Measurements from ENCODE around the gene SLC2A6.
"Not testable (repeated sequence)": the region's sequence is repeated elsewhere in the genome, so short reads cannot be mapped to it uniquely, and the experiment has no call there.

SLC2A6 gene

GRCh38 chr9:133455936-133456335, 23.0 kb downstream of the SLC2A6 start:
- no peak for DNase-seq (ENCODE audit: low read depth)
- in situ Hi-C loops (cut with HindIII; ENCODE audit: low sequenced_read_pairs), result no loop called here
- no peak overlapping the region for H3K4me3 ChIP-seq (ENCODE audit: low read depth, low read length)
- TF ChIP-seq CTCF (IDR thresholded peaks at IDR 0.05; ENCODE audit: low read depth, low read length, missing control alignments), result no peak

GRCh38 chr9:133454943-133455673, 23.8 kb downstream of the SLC2A6 start:
- no peak for TF ChIP-seq CTCF (IDR thresholded peaks at IDR 0.05; ENCODE audit: low read depth, low read length, missing control alignments)
- DNase-seq (ENCODE audit: low read depth), result no peak
- no peak overlapping the region for H3K4me3 ChIP-seq (ENCODE audit: low read depth, low read length)
- in situ Hi-C loops (cut with HindIII; ENCODE audit: low sequenced_read_pairs), result no loop called here

- in situ Hi-C loops (cut with HindIII; ENCODE audit: low sequenced_read_pairs), result no loop called here
- DNase-seq (ENCODE audit: low read depth), result no peak
- TF ChIP-seq CTCF (IDR thresholded peaks at IDR 0.05; ENCODE audit: low read depth, low read length, missing control alignments), result no peak
- no peak overlapping the region for H3K4me3 ChIP-seq (ENCODE audit: low read depth, low read length)
Observed at GRCh38 chr9:133454325-133454724, 24.6 kb downstream of the SLC2A6 start.

GRCh38 chr9:133453651-133454050, 25.2 kb downstream of the SLC2A6 start:
- in situ Hi-C loops (cut with HindIII; ENCODE audit: low sequenced_read_pairs), result no loop called here
- H3K4me3 ChIP-seq (ENCODE audit: low read depth, low read length), result no peak overlapping the region
- no peak for TF ChIP-seq CTCF (IDR thresholded peaks at IDR 0.05; ENCODE audit: low read depth, low read length, missing control alignments)
- DNase-seq (ENCODE audit: low read depth), result peak; percentile 15

- TF ChIP-seq CTCF (IDR thresholded peaks at IDR 0.05; ENCODE audit: low read depth, low read length, missing control alignments), result no peak
- in situ Hi-C loops (cut with HindIII; ENCODE audit: low sequenced_read_pairs), result no loop called here
- no peak for DNase-seq (ENCODE audit: low read depth)
- H3K4me3 ChIP-seq (ENCODE audit: low read depth, low read length), result no peak overlapping the region
Observed at GRCh38 chr9:133452562-133452961, 26.3 kb downstream of the SLC2A6 start.

GRCh38 chr9:133451865-133452264, 27.0 kb downstream of the SLC2A6 start:
- DNase-seq (ENCODE audit: low read depth); in situ Hi-C loops (cut with HindIII; ENCODE audit: low sequenced_read_pairs): not testable (repeated sequence)

GRCh38 chr9:133449760-133450159, 29.1 kb downstream of the SLC2A6 start:
- no peak for TF ChIP-seq CTCF (IDR thresholded peaks at IDR 0.05; ENCODE audit: low read depth, low read length, missing control alignments)
- no peak for DNase-seq (ENCODE audit: low read depth)
- in situ Hi-C loops (cut with HindIII; ENCODE audit: low sequenced_read_pairs), result no loop called here

More at GRCh38 chr9:133451865-133452264, 27.0 kb downstream of the SLC2A6 start:
- H3K4me3 ChIP-seq (ENCODE audit: low read depth, low read length), result not testable (repeated sequence)

More at GRCh38 chr9:133449760-133450159, 29.1 kb downstream of the SLC2A6 start:
- H3K4me3 ChIP-seq (ENCODE audit: low read depth, low read length), result no peak overlapping the region

Measured in astrocyte of the cerebellum (primary cell).